Natural killer cell (primary cell): ENCODE results near the gene F9. TPM values are rescaled to one million over a fixed set of nuclear protein-coding genes. Genes with fewer than 3 reads are reported as not detected.
"Not testable (repeated sequence)": the region's sequence is repeated elsewhere in the genome, so short reads cannot be mapped to it uniquely, and the experiment has no call there.

Experiments
- ATAC-seq, 3 donors: fragments of 150-1000 bp in 2 of 3; fragments of 200-7000 bp in 1 of 3; cut with Tn5 transposase; 1 replicate in 1 of 3; 2 replicates in 2 of 3; pipeline ENCODE4 v1.10.0; 2021; ENCODE audit warnings: mild to moderate bottlenecking in 2 of 3, moderate library complexity in 2 of 3
- DNase-seq, 2 donors: peaks; one replicate each; pipeline versions ENCODE4 v3.0.0 to v3.0.0-alpha.2; 2013 to 2021; ENCODE audit warnings: mixed read lengths in 1 of 2
- H3K27ac ChIP-seq: one replicate; pipeline ENCODE4 v1.5.1; 2013; ENCODE audit warnings: mild to moderate bottlenecking, low read length
- H3K27me3 ChIP-seq: one replicate; pipeline ENCODE4 v1.6.1; 2013; ENCODE audit warnings: low read length; ENCODE audit not compliant: control insufficient read depth, insufficient read depth
- H3K36me3 ChIP-seq: one replicate; pipeline ENCODE4 v1.6.1; 2013; ENCODE audit warnings: low read length; ENCODE audit not compliant: control insufficient read depth, insufficient read depth
- H3K4me1 ChIP-seq: one replicate; pipeline ENCODE4 v1.6.1; 2013; ENCODE audit warnings: low read length; ENCODE audit not compliant: control insufficient read depth, insufficient read depth
- H3K4me3 ChIP-seq: one replicate; pipeline ENCODE4 v1.5.1; 2013; ENCODE audit warnings: low read length
- H3K9me3 ChIP-seq: one replicate; pipeline ENCODE4 v1.6.1; 2013; ENCODE audit warnings: low read length; ENCODE audit not compliant: control insufficient read depth, insufficient read depth
- H3K27ac Mint-ChIP-seq, 2 donors: one replicate each; pipeline ENCODE4 v1.8.0; 2022; ENCODE audit warnings: mild to moderate bottlenecking in 2 of 2, mixed read lengths in 2 of 2, moderate library complexity in 1 of 2
- H3K27me3 Mint-ChIP-seq, 2 donors: one replicate each; pipeline ENCODE4 v1.8.0; 2022; ENCODE audit warnings: low read depth in 2 of 2, mixed read lengths in 2 of 2
- H3K36me3 Mint-ChIP-seq: one replicate; pipeline ENCODE4 v1.8.0; 2022; ENCODE audit warnings: mixed read lengths
- H3K4me1 Mint-ChIP-seq, 2 donors: one replicate each; pipeline ENCODE4 v1.8.0; 2022; ENCODE audit warnings: mixed read lengths in 2 of 2
- H3K4me3 Mint-ChIP-seq: one replicate; pipeline ENCODE4 v1.8.0; 2022; ENCODE audit warnings: mild to moderate bottlenecking, moderate library complexity, mixed read lengths
- H3K9me3 Mint-ChIP-seq, 2 donors: one replicate each; pipeline ENCODE4 v1.8.0; 2022; ENCODE audit warnings: mixed read lengths in 2 of 2
- WGBS: methylation state at CpG from one replicate; pipeline ENCODE4 v1.1.7; 2013; ENCODE audit warnings: missing lambda C conversion rate; ENCODE audit not compliant: insufficient coverage; 5-methylcytosine and 5-hydroxymethylcytosine counted together
- intact Hi-C: fragments of 100-400 bp; cut with micrococcal nuclease; formaldehyde crosslinking; loops from one replicate; pipeline ENCODE4 v1.14.2; 2022
- total RNA-seq, 4 donors: library from RNA; stranded (reverse); fragments of 120-200 nt in 1 of 4; gene quantifications; one replicate each; pipeline versions ENCODE4 v1.2.3 to v1.2.4, GENCODE V29; 2013 to 2022
- TF ChIP-seq, protein P1 (sequence below): fragments of 200-600 bp; IDR thresholded peaks from one replicate; pipeline ENCODE4 v1.8.0; 2022; ENCODE audit warnings: antibody characterized with exemption

F9 gene
- total RNA-seq, 3 donors from 2014 or later (not counting 1 experiment from before 2014, with no cell fraction given) = not detected

DNA sequence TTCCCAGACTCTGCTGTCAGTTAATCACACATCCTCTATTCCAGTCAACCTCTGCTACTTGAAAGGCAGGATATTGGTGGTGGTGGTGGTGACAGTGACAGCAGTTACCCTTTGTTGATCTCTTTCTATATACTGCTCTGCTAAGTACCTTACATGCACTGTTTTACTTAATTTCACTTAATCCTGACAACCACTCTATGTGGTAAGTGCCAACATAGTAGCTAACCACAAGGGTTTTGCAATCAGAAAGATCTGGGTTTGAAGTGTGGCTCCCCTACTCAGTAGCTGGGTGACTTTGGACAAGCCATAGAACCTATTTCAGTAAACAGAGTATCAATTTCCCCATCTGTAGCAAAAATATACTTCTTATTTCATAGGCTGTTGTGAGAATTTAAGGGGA, 24.2 kb upstream of the F9 start:
- intact Hi-C loops = no loop called here
- peaks cover 6 to 11% of the 10 kb centered on the region in 2 donors for H3K4me1 Mint-ChIP-seq
- H3K27ac ChIP-seq = no peak overlapping the region
- H3K36me3 ChIP-seq = no peaks in the 10 kb centered on the region
- no peaks in the 10 kb centered on the region for H3K4me1 ChIP-seq
- H3K4me3 ChIP-seq = no peak overlapping the region
- H3K9me3 ChIP-seq = no peaks in the 10 kb centered on the region
- no peaks in the 10 kb centered on the region for H3K9me3 Mint-ChIP-seq
- H3K27me3 Mint-ChIP-seq = peaks cover 0 to 4% of the 10 kb centered on the region in 2 donors
- no peaks in the 10 kb centered on the region for H3K36me3 Mint-ChIP-seq
- no peaks in the 10 kb centered on the region for H3K27me3 ChIP-seq
- H3K4me3 Mint-ChIP-seq = no peak overlapping the region
- no peak overlapping the region for H3K27ac Mint-ChIP-seq
- DNase-seq (no peak), ATAC-seq (peak in 1 of 3 donors; percentile 42)
- TF ChIP-seq, protein P1, sequence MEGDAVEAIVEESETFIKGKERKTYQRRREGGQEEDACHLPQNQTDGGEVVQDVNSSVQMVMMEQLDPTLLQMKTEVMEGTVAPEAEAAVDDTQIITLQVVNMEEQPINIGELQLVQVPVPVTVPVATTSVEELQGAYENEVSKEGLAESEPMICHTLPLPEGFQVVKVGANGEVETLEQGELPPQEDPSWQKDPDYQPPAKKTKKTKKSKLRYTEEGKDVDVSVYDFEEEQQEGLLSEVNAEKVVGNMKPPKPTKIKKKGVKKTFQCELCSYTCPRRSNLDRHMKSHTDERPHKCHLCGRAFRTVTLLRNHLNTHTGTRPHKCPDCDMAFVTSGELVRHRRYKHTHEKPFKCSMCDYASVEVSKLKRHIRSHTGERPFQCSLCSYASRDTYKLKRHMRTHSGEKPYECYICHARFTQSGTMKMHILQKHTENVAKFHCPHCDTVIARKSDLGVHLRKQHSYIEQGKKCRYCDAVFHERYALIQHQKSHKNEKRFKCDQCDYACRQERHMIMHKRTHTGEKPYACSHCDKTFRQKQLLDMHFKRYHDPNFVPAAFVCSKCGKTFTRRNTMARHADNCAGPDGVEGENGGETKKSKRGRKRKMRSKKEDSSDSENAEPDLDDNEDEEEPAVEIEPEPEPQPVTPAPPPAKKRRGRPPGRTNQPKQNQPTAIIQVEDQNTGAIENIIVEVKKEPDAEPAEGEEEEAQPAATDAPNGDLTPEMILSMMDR = no peak

DNA sequence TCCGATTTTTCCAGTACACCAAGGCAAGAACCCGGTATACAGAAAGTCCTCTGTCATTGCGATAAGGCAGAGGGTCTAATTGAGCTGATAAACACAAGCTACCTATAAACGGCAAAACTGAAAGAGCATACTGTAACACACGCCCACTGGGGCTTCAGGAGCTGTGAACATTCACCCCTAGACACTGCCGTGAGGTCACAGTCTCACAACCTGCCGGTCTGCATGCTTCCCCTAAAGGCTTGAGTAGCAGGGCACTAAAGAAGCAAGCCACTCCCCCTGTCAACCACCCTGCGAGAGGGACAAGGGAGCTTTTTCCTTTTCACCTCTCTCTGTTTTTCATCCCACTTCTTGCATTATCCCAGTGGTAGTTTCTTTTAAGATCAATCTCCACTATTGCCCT, 22.4 kb upstream of the F9 start:
- H3K27ac Mint-ChIP-seq = no peak overlapping the region
- 87% methylated on average over 8 of the region's 8 CpGs for WGBS

DNA sequence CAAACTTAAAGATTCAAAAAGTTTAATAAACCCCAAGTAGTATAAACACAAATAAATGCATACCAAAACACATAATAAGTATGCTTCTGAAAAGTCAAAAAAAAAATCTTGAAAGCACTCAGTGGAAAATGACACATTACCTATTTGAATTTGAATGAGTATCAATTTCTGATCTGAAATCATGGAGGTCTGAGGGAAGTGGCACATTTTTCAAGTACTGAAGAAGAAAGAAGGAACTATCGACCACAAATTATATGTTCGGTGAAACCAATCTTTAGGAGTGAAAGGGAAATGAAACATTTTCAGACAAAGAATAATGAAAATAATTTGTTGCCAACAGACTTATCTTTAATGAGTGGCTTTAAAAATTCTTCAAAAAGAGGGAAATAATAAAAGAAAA, 12.1 kb upstream of the F9 start:
- TF ChIP-seq, protein P1 = no peak
- H3K4me1 ChIP-seq = no peaks in the 10 kb centered on the region
- Mint-ChIP-seq H3K4me3 (no peak overlapping the region), H3K9me3 (no peaks in the 10 kb centered on the region), H3K4me1 (no peaks in the 10 kb centered on the region), H3K27ac (no peak overlapping the region), H3K27me3 (peaks cover 0 to 36% of the 10 kb centered on the region in 2 donors), H3K36me3 (peaks cover 6% of the 10 kb centered on the region)
- H3K36me3 ChIP-seq = no peaks in the 10 kb centered on the region
- ATAC-seq (no peak), DNase-seq (no peak)
- intact Hi-C loops = no loop called here
- H3K4me3 ChIP-seq = no peak overlapping the region
- no CpG with 5 or more reads among the region's 2 CpGs for WGBS
- no peak overlapping the region for H3K27ac ChIP-seq
- H3K9me3 ChIP-seq = no peaks in the 10 kb centered on the region
- H3K27me3 ChIP-seq = no peaks in the 10 kb centered on the region

More for the DNA sequence above, 22.4 kb upstream of the F9 start:
- TF ChIP-seq, protein P1 = no peak
- no peaks in the 10 kb centered on the region for H3K9me3 Mint-ChIP-seq
- no peaks in the 10 kb centered on the region for H3K4me1 ChIP-seq
- peaks cover 6 to 11% of the 10 kb centered on the region in 2 donors for H3K4me1 Mint-ChIP-seq
- no peaks in the 10 kb centered on the region for H3K27me3 ChIP-seq
- H3K4me3 Mint-ChIP-seq = no peak overlapping the region
- no peak overlapping the region for H3K27ac ChIP-seq
- ATAC-seq (no peak), DNase-seq (no peak)
- intact Hi-C loops = no loop called here
- no peaks in the 10 kb centered on the region for H3K36me3 ChIP-seq
- H3K4me3 ChIP-seq = no peak overlapping the region
- no peaks in the 10 kb centered on the region for H3K36me3 Mint-ChIP-seq
- H3K9me3 ChIP-seq = no peaks in the 10 kb centered on the region
- peaks cover 0 to 4% of the 10 kb centered on the region in 2 donors for H3K27me3 Mint-ChIP-seq

DNA sequence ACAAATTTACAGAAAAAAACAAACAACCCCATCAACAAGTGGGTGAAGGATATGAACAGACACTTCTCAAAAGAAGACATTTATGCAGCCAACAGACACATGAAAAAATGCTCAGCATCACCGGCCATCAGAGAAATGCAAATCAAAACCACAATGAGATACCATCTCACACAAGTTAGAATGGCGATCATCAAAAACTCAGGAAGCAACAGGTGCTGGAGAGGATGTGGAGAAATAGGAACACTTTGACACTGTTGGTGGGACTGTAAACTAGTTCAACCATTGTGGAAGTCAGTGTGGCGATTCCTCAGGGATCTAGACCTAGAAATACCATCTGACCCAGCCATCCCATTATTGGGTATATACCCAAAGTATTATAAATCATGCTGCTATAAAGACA, 1.7 kb upstream of the F9 start:
- H3K27me3 Mint-ChIP-seq = not testable (repeated sequence)

More for the DNA sequence above, 1.7 kb upstream of the F9 start:
- H3K27ac Mint-ChIP-seq, H3K27ac ChIP-seq, ATAC-seq, H3K4me3 ChIP-seq, H3K9me3 ChIP-seq, H3K36me3 Mint-ChIP-seq, H3K27me3 ChIP-seq, H3K9me3 Mint-ChIP-seq, intact Hi-C loops, H3K4me1 Mint-ChIP-seq, H3K36me3 ChIP-seq, H3K4me1 ChIP-seq, H3K4me3 Mint-ChIP-seq, DNase-seq: not testable (repeated sequence)
- 80% methylated on average over 1 of the region's 3 CpGs for WGBS
